8988T (cell line): ENCODE data around the gene LAMA2.
"Not testable (repeated sequence)": the region's sequence is repeated elsewhere in the genome, so short reads cannot be mapped to it uniquely, and the experiment has no call there.

Source experiments
- DNase-seq: peaks from one replicate; pipeline ENCODE4 v3.0.0; 2011

LAMA2 gene

DNA sequence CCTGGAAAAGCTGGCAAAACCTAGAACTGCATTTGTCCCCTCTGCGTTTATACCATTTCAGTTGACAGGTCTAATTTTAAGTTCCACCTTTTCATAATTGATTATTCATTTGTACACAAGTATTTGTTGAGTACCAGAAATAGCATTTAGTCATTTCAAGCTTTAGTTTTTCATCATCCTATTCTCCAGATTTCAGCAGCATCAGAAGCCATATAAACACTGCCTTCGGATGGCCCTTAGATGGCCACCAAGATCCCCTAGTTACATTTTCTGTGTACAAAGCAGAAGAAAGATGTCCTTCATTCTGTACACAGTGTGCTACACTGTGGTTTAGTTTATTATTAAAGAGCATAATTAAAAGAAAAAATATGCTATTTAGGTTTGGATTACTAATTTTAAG, 131.4 kb downstream of the LAMA2 start:
- no peak for DNase-seq

DNA sequence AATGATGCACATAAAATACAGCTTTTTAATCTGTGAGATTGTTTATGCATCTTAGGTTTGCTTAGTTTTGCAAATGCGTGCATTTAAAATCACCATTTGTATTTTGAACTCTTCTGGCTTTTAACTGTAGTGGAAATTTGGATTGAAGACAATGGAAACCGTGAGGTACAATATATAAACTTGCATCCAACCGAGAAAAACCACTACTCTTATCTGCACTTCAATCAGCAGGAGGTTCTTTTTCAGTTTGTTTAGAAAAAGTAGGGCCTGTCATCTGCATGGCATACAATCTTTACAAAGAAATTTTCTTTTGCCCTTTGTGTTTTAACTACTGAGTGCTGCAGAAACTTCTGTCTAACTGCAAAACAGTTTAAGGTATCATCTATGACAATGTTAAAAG, 132.8 kb downstream of the LAMA2 start:
- DNase-seq = no peak

GRCh38 chr6:129016844-129017243, 133.9 kb downstream of the LAMA2 start:
- no peak for DNase-seq

DNA sequence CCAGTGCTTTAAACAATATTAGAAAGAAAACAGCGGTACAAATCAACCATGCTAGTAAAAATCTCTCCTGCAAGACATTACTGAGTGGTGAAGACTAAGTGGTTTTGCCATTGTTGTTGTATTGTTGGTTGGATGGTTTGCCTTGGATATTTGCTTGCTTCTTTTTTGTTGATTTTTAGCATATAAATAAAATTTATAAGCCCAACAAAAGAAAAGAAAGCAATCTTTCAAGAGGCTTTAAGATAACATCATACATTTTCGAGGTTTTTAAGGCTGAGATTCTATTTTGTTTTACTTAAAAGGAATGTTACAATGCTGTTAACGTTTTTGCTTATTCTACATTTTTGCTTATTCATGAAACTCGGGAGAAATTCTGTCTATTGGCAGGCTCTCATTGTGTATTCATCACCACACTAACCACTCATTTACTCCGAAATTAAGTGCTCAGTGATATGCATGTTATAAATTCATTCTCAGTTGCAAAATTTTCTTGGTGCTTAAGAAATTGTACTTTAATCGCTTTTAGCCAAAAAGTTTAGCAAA, 139.1 kb downstream of the LAMA2 start:
- DNase-seq = no peak

DNA sequence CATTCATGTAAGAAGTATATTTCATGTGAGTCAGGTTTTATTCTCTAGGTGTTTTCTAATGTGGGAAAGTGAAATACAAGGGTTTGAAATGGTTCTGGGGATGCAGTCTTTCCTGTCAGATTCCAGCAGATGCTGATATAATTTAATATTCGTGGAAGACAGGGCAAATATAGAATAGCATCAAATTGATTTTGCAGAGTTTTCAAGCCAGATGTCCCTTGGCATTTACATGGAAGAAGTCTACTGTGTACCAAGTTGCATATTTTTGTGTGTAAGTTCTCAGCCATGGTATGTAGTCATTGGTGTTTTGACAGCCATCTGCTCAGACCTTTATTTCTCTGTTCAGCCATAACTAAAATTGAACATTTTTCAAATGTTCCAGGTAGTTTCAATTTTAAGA, 143.7 kb downstream of the LAMA2 start:
- DNase-seq = no peak

- no peak for DNase-seq
Observed at GRCh38 chr6:129029778-129030177, 146.8 kb downstream of the LAMA2 start.

GRCh38 chr6:129030215-129030614, 147.3 kb downstream of the LAMA2 start:
- DNase-seq = no peak

DNA sequence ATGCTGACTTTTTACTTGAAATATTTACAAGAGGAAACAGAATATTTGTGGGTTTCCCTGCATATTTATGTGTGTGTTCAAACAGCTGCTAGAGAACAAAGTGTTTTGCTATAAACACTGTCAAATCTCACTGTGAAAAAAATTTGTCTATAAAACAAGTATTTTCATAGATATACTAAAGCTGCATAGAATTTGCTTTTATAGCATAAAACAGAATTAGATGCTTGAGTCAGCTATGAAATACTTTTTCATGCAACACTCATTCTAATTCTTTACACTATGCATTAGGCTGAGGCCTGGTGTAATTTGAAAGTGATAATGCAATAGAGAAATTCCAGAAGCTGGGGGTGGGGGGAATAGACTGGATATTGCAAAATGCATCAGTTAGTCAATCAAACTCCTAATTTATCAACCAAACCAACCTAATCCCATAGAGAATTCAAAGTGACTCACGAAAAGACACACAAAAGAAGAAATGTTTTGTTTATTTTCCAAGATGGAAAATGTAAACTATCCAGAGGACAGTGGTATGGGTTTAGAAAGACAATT, 148.2 kb downstream of the LAMA2 start:
- DNase-seq = no peak

- DNase-seq = no peak
Observed at GRCh38 chr6:129032602-129033001, 149.7 kb downstream of the LAMA2 start.

DNA sequence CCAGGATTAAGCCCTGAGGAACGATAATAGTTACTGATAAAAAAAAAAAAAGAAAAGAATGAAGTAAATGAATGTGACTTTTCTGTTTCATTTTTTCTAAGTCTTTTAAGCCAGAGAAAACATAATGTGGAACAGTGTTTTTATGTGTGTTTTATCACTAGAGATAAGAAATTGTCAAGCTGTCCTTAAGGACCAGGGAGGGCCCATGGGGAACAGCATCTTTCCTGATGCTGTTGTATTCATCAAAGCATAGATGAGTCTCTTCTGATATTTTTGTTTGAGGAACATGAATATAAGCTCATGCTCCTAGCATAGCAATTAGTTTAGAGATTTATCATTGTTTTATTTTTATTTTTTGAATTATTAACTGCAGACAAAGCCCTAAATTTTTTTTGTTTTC, 150.2 kb downstream of the LAMA2 start:
- DNase-seq = no peak

DNA sequence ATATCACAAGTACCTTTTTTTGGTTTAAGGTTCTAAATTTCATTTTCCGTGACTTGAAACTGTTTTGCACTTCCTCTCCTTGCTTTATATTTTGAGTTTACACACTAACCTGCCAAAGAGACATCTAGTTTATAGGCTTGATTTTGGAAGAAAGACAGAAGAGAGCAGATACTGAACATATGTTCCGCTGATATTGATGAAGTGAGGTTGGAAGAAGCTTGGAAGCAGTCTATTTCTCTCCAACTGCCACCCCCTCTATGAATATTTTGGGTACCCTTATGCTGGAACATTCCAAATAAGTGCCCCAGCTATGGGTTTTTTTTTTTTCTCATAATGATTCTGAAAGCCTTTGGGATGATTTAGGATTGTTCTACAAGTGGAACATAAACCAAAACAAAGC, 150.6 kb downstream of the LAMA2 start:
- DNase-seq = no peak

GRCh38 chr6:129041563-129041962, 158.6 kb downstream of the LAMA2 start:
- no peak for DNase-seq

DNA sequence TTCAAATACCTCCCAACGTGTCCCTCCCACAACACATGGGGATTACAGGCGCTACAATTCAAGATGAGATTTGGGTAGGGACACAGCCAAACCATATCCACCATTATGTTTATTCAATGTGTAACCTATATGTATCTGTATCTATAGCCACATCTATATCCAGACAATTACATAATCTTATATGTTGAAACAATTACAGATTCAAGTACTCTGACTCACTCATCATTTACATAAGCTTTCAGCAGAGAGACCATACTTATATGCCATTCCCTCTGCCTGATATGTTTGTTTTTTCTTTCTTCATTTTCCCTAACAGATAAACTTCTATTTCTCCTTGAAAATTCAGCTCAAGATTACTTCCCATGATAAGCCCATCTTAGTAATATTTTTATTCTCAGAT, 163.6 kb downstream of the LAMA2 start:
- DNase-seq = no peak

GRCh38 chr6:129047834-129048233, 164.9 kb downstream of the LAMA2 start:
- DNase-seq = no peak

GRCh38 chr6:129050086-129050485, 167.1 kb downstream of the LAMA2 start:
- no peak for DNase-seq

DNA sequence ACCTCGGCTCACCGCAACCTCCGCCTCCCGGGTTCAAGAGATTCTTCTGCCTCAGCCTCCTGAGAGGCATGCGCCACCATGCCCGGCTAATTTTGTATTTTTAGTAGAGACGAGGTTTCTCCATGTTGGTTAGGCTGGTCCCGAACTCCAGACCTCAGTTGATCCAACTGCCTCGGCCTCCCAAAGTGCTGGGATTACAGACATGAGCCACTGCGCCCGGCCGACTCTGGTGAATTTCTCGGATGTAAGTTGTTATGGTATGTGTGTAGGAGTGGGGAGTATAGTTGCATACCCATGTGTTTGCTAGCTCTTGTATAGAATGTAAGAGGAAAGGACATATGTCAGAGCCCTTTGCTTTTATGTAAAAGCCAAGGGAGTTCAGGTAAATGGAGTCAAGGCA, 170.2 kb downstream of the LAMA2 start:
- DNase-seq = not testable (repeated sequence)

DNA sequence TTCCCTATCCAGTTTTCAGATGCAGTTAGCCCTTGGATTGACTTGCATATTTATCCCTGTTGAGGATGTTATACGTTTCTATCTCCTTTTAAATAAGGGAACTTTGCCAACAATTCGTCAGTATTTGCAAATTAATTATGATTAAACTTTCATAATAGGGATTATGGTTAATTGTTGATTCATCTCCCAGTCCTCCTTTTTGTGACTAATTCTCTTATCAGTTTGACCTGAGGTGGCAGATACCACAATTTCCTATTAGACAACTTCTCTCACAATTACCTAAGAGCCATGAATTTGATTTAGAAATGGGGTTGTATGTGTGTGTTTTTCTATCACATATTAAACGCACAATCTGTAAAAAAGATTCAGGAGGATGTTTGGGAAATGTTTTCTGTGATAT, 172.9 kb downstream of the LAMA2 start:
- DNase-seq = no peak

GRCh38 chr6:129059650-129060049, 176.7 kb downstream of the LAMA2 start:
- no peak for DNase-seq

DNA sequence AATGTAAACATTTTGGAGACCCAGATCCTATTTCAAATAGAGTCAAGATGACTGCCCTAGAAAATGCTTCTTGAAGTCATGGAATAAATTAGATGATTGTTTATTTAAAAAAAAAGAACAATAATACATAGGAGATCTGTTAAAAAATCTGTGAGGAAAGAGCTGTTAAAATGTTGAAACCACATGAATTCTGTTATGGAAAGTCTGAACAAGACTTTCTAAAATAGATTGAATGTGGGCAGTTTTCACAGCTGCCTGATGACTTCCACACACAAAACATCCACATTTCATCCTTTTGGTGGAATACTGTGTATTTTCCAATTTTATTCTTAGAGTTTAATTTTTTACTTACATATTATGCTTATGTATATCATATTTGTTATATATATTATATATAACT, 186.1 kb downstream of the LAMA2 start:
- DNase-seq = no peak

GRCh38 chr6:129073051-129073450, 190.1 kb downstream of the LAMA2 start:
- no peak for DNase-seq

GRCh38 chr6:129073691-129074395, 190.9 kb downstream of the LAMA2 start:
- DNase-seq = no peak

DNA sequence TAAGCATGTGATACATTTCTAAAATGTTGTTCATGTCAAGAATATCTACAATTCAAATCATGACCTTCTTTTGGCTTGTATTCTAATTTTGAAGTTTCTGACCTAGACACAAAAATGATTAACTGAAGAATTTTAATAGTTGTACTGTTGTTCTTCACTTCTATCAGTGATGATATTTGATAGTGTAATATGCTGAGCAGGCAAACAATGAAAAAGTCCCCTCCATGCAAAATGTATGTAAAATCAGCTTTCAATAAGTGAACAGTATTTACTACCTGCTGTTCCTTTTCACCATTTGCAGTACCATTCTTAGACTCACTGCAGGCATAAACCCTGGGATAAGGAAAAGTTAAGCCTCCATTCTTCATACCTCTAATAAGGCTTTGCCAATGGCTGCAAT, 201.5 kb downstream of the LAMA2 start:
- DNase-seq = no peak

DNA sequence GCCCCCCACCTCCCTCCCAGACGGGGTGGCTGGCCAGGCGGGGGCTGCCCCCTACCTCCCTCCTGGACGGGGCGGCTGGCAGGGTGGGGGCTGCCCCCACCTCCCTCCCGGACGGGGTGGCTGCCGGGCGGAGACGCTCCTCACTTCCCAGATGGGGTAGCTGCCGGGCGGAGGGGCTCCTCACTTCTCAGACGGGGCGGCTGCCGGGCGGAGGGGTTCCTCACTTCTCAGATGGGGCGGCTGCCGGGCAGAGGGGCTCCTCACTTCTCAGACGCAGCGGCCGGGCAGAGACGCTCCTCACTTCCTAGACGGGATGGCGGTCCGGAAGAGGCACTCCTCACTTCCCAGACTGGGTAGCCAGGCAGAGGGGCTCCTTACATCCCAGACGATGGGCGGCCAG, 205.5 kb downstream of the LAMA2 start:
- DNase-seq = not testable (repeated sequence)

- no peak for DNase-seq
Observed at GRCh38 chr6:129089357-129089756, 206.4 kb downstream of the LAMA2 start.

DNA sequence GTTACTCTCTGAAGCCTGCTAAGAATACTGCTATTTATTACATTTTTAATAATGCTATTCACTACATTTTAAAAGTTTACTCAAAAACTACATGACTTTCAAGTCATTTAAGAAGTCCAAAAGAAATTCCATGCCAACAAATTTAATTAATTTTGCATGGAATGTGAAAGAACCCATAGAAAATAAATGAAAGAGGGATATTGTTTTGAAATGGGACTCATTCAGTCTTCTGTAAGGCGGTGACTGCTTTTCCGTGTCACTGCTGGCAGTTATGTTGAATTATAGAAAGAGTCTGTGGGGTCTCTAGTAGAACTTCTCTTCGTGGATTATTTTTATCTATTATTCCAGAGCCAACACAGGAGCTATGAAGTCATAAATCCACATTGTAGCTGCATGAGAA, 211.2 kb downstream of the LAMA2 start:
- no peak for DNase-seq
